VCaP (cell line): ENCODE data around the gene PSTK.

ENCODE experiments used
- H3K27ac ChIP-seq: fragments of 450-650 bp; 2 replicates; pipeline ENCODE4 v1.5.1; 2017
- TF ChIP-seq, protein P1 (sequence below): fragments of 450-650 bp; conservative IDR thresholded peaks from 2 replicates; pipeline ENCODE4 v1.5.1; 2017; ENCODE audit warnings: mild to moderate bottlenecking, moderate library complexity

The PSTK gene

DNA sequence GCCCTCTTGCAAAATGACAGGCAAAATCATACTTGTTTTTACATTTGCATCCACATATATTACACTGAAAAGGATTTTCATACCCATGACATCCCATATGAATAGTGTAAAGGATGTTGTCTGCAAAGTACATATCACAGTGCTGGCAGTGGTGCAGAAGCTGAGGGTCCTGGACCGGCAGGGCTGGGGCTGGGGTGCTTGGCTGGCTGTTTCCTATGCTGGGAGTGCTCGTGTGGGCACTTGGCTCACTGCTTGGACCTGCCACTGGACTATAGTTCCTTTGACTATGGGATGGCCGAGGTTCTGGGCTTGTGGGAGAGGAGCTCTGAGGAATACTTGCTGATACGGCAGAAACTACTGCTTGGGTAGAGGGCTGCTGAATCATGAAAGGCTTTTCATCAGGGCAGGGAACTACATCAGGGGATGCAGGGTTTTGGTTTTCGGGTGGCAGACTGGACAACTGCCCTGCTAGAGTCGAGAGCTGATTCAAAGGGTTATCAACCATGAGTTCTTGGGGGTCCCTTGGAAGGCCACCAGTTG lies 13.7 kb downstream of the PSTK start:
- TF ChIP-seq, protein P1, sequence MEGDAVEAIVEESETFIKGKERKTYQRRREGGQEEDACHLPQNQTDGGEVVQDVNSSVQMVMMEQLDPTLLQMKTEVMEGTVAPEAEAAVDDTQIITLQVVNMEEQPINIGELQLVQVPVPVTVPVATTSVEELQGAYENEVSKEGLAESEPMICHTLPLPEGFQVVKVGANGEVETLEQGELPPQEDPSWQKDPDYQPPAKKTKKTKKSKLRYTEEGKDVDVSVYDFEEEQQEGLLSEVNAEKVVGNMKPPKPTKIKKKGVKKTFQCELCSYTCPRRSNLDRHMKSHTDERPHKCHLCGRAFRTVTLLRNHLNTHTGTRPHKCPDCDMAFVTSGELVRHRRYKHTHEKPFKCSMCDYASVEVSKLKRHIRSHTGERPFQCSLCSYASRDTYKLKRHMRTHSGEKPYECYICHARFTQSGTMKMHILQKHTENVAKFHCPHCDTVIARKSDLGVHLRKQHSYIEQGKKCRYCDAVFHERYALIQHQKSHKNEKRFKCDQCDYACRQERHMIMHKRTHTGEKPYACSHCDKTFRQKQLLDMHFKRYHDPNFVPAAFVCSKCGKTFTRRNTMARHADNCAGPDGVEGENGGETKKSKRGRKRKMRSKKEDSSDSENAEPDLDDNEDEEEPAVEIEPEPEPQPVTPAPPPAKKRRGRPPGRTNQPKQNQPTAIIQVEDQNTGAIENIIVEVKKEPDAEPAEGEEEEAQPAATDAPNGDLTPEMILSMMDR: no peak
- H3K27ac ChIP-seq: no peak overlapping the region

DNA sequence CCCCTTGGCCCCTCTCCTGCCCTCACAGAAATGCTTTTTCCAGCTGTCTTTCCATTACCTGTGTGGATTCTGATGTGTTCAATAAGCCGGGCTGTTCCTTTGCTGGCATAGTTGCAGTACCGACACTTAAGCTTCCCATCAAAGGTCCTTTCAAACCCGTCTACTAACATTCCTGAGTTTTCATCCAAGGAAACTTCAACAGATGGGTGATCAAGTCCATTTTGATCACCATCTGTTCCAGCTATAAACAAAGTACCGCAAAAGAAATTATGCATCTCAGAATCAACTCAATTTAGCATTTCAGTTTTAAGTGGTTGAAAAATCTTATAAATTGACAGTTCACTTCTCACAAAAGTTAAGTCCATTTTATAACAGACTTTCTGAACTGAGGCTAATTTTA lies 15.7 kb downstream of the PSTK start:
- no peak overlapping the region for H3K27ac ChIP-seq
- TF ChIP-seq, protein P1: no peak

DNA sequence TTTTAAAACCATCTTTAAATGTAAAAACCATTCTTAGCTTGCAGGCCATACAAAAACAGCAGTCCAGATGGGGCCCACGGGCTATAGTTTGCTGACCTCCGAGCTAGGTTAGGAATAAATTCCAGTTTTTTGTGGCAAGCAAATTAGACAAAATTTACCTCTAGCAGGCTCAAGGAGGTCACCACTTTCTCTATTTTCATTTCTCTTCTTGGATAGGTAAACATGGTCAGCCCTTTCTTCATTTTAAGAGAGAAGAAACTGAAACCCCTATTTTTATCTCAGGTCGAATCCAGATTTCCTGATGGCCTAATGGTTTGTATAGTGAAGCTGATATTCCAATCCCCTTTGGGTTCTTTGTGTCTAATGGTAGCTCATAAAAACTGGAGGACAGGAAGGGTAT lies 17.7 kb downstream of the PSTK start:
- TF ChIP-seq, protein P1: no peak
- no peak overlapping the region for H3K27ac ChIP-seq

DNA sequence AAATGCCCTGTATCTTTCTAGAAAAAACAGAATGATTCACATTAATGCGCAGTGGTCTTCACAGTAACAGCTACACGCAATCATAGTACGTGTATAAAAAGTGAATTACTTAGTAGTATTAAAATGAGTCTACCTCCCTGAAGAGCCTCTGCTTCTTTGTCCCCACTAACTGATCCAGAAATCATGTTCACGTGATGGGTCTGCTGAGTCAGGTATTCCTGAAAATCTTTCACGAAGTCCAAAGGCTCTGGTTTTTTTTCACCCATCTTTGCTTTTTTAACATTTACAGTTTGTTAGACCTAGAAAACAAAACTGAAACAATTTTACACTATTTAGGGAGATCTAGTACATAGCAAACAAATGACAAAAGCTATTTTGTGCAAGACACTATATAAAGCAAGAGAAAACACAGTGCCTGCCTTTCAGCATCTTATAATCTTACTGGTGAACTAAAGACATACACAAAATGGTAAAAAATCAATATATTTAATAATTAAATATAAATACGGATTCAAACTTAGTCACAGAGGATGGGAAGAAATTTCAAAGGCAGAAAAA lies 18.2 kb downstream of the PSTK start:
- no peak overlapping the region for H3K27ac ChIP-seq
- TF ChIP-seq, protein P1: no peak

DNA sequence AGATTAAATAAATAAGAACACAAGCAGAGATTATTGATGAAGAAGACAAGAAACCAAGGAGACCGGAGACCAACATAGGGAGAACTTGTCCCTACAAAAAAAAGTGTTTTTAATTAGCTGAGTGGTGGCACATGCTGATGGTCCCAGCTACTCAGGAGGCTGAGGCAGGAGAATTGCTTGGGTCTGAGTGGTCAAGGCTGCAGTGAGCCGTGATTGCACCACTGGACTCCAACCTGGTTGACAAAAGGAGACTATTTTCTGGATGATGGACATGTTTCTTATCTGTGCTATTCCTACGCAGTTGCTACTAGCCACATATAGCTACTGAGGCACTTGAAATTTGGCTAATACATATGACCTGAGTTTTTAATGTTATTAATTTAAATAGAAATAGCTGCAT lies 18.7 kb downstream of the PSTK start:
- no peak overlapping the region for H3K27ac ChIP-seq
- TF ChIP-seq, protein P1: no peak

DNA sequence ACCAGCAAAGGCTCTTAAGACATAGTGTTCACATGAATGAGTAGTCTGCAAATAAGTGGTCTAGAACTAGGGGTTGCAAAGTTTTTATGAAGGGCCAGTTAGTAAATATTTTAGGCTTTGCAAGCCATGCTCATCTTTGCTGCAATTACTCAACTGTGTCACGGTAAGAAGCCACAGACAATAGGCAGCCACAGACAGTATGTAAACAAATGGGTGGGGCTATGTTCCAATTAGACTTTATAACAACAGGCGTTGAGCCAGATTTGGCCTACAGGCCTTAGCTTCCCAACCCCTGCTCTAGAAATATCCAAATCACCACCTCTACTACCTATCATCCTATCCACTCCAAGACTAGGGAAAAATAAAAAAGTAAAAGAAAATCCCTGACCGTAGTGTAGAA lies 19.1 kb downstream of the PSTK start:
- TF ChIP-seq, protein P1: no peak

DNA sequence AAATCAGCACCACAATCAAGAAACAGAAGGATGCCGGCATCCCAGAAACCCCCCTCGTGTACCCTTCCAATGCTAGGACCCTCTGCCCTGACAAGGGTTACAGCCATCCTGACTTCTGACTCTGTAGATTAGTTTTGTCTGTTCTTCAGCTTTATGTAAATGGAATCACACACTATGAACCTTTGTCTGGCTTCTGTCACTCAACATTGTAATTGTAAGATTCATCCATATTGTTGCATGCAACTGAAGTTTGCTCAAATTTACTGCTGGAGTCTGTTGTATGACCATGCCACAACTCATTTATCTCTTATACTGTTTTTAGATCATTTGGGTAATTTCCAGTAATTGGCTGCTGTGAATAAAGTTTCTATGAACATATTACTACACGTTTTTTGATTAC lies 20.0 kb downstream of the PSTK start:
- TF ChIP-seq, protein P1: no peak
- no peak overlapping the region for H3K27ac ChIP-seq

More for the DNA sequence above, 19.1 kb downstream of the PSTK start:
- H3K27ac ChIP-seq: no peak overlapping the region
